Liver (tissue), 3 donors: ENCODE results near the gene PPP1R18.
"Not testable (repeated sequence)": the region's sequence is repeated elsewhere in the genome, so short reads cannot be mapped to it uniquely, and the experiment has no call there.

ENCODE experiments used
- EGR1 ChIP-seq, 2 donors: IDR thresholded peaks; 2 replicates each; pipeline ENCODE4 v1.6.1; 2016 to 2018; ENCODE audit warnings: antibody characterized with exemption in 2 of 2, low read depth in 2 of 2
- GABPA ChIP-seq, 2 donors: IDR thresholded peaks in 1 of 2; conservative IDR thresholded peaks in 1 of 2; 2 replicates each; pipeline ENCODE4 v1.6.1; 2016; ENCODE audit warnings: antibody characterized with exemption in 2 of 2, mild to moderate bottlenecking in 1 of 2, moderate library complexity in 1 of 2
- RAD21 ChIP-seq, 2 donors: IDR thresholded peaks; 2 replicates each; pipeline ENCODE4 v1.6.1; 2016; ENCODE audit warnings: antibody characterized with exemption in 2 of 2, mild to moderate bottlenecking in 2 of 2
- REST ChIP-seq: IDR thresholded peaks from 2 replicates; pipeline ENCODE4 v1.6.1; 2016; ENCODE audit warnings: antibody characterized with exemption, mild to moderate bottlenecking
- TAF1 ChIP-seq: conservative IDR thresholded peaks from 2 replicates; pipeline ENCODE4 v1.6.1; 2016; ENCODE audit warnings: antibody characterized with exemption, mild to moderate bottlenecking
- YY1 ChIP-seq: IDR thresholded peaks from 2 replicates; pipeline ENCODE4 v1.6.1; 2016; ENCODE audit warnings: antibody characterized with exemption, mild to moderate bottlenecking
- ZBTB33 ChIP-seq: IDR thresholded peaks from 2 replicates; pipeline ENCODE4 v1.6.1; 2016; ENCODE audit warnings: antibody characterized with exemption
- TF ChIP-seq, protein P1 (sequence below): fragments of 150-350 bp; IDR thresholded peaks from 2 replicates; pipeline ENCODE4 v1.5.1; 2017; ENCODE audit warnings: improper control_type of control experiment, low read depth, low read length; ENCODE audit not compliant: missing input control
- donor health status: healthy.
- donor health status: healthy.

- TF ChIP-seq, protein P1, sequence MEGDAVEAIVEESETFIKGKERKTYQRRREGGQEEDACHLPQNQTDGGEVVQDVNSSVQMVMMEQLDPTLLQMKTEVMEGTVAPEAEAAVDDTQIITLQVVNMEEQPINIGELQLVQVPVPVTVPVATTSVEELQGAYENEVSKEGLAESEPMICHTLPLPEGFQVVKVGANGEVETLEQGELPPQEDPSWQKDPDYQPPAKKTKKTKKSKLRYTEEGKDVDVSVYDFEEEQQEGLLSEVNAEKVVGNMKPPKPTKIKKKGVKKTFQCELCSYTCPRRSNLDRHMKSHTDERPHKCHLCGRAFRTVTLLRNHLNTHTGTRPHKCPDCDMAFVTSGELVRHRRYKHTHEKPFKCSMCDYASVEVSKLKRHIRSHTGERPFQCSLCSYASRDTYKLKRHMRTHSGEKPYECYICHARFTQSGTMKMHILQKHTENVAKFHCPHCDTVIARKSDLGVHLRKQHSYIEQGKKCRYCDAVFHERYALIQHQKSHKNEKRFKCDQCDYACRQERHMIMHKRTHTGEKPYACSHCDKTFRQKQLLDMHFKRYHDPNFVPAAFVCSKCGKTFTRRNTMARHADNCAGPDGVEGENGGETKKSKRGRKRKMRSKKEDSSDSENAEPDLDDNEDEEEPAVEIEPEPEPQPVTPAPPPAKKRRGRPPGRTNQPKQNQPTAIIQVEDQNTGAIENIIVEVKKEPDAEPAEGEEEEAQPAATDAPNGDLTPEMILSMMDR = not testable (repeated sequence)
- TF ChIP-seq EGR1 (IDR thresholded peaks at IDR 0.05; ENCODE audit: low read depth in 2 of 2); REST; YY1; RAD21 (IDR thresholded peaks at IDR 0.05); TAF1; GABPA (IDR thresholded peaks at IDR 0.05 in 1 of 2, conservative IDR thresholded peaks at IDR 0.05 in 1 of 2); ZBTB33: not testable (repeated sequence)
These were observed 20.1 kb downstream of the PPP1R18 start for GRCh38 chr6:30666300-30666699.
